Neural cell (in vitro differentiated cells): ENCODE data around the gene SLC16A10. TPM values are rescaled to one million over a fixed set of nuclear protein-coding genes. Genes with fewer than 3 reads are reported as not detected.

Source experiments
- H2AFZ ChIP-seq: fragments of 200-600, 300-800 bp; sonication (generic), shearing (Covaris generic); 2 replicates; pipeline ENCODE4 v1.6.0; 2014; ENCODE audit warnings: low read depth, mild to moderate bottlenecking, antibody characterized with exemption, low read length, moderate library complexity
- H3F3A ChIP-seq: fragments of 200-600 bp; shearing (Covaris generic); 2 replicates; pipeline ENCODE4 v1.6.1; 2016; ENCODE audit warnings: mild to moderate bottlenecking, moderate library complexity, mixed read lengths, antibody characterized with exemption, low read length; ENCODE audit not compliant: insufficient read depth, poor library complexity, severe bottlenecking
- H3K27ac ChIP-seq: fragments of 200-600, 300-800 bp; sonication (generic), shearing (Covaris generic); 2 replicates; pipeline ENCODE4 v1.5.1; 2014; ENCODE audit warnings: mild to moderate bottlenecking, low read length, moderate library complexity
- H3K27me3 ChIP-seq: fragments of 300-800, 200-600 bp; sonication (generic), shearing (Covaris generic); 2 replicates; pipeline ENCODE4 v1.6.0; 2014; ENCODE audit warnings: mild to moderate bottlenecking, low read depth, low read length, moderate library complexity; ENCODE audit not compliant: insufficient read depth
- H3K36me3 ChIP-seq: fragments of 300-800, 200-600 bp; sonication (generic), shearing (Covaris generic); 2 replicates; pipeline ENCODE4 v1.5.1; 2014; ENCODE audit warnings: mild to moderate bottlenecking, antibody characterized with exemption, low read length, moderate library complexity; ENCODE audit not compliant: insufficient read depth
- H3K4me2 ChIP-seq: fragments of 300-800, 200-600 bp; sonication (generic), shearing (Covaris generic); 2 replicates; pipeline ENCODE4 v1.6.0; 2014; ENCODE audit warnings: mild to moderate bottlenecking, low read length
- H3K4me3 ChIP-seq: fragments of 300-800, 200-600 bp; sonication (generic), shearing (Covaris generic); 2 replicates; pipeline ENCODE4 v1.5.1; 2014; ENCODE audit warnings: mild to moderate bottlenecking, low read length, moderate library complexity
- H3K79me2 ChIP-seq: fragments of 200-600 bp; shearing (Covaris generic); replicated peaks from 2 replicates; pipeline ENCODE4 v1.6.0; 2014; ENCODE audit warnings: mild to moderate bottlenecking, low read length, moderate library complexity; ENCODE audit not compliant: insufficient read depth
- H3K9ac ChIP-seq: fragments of 300-800, 200-600 bp; sonication (generic), shearing (Covaris generic); 2 replicates; pipeline ENCODE4 v1.6.1; 2016; ENCODE audit warnings: mild to moderate bottlenecking, low read length, mixed read lengths
- H3K9me2 ChIP-seq: fragments of 200-600 bp; shearing (Covaris generic); 2 replicates; pipeline ENCODE4 v1.6.1; 2016; ENCODE audit warnings: mild to moderate bottlenecking, low read length, mixed read lengths; ENCODE audit not compliant: insufficient read depth
- H3K9me3 ChIP-seq: fragments of 200-600, 300-800 bp; sonication (generic), shearing (Covaris generic); 2 replicates; pipeline ENCODE4 v1.6.1; 2016; ENCODE audit warnings: mild to moderate bottlenecking, mixed run types, low read length, moderate library complexity, mixed read lengths
- H4K20me1 ChIP-seq: fragments of 200-600 bp; shearing (Covaris generic); 2 replicates; pipeline ENCODE4 v1.6.1; 2016; ENCODE audit warnings: mild to moderate bottlenecking, mixed run types; ENCODE audit not compliant: insufficient read depth
- EP300 ChIP-seq: fragments of 450-650 bp; conservative IDR thresholded peaks from 2 replicates; pipeline ENCODE4 v1.6.1; 2014; ENCODE audit warnings: antibody characterized with exemption, mild to moderate bottlenecking, moderate library complexity; ENCODE audit not compliant: poor library complexity, severe bottlenecking
- EZH2 ChIP-seq: fragments of 200-600, 300-800 bp; shearing (Covaris generic), sonication (generic); IDR thresholded peaks from 2 replicates; pipeline ENCODE4 v1.6.1; 2014; ENCODE audit warnings: antibody characterized with exemption, low read length, borderline replicate concordance, mild to moderate bottlenecking; ENCODE audit not compliant: insufficient read depth, poor library complexity, severe bottlenecking
- MXI1 ChIP-seq: fragments of 450-650 bp; conservative IDR thresholded peaks from 2 replicates; pipeline ENCODE4 v1.6.1; 2014; ENCODE audit warnings: antibody characterized with exemption, mild to moderate bottlenecking; ENCODE audit not compliant: poor library complexity, severe bottlenecking
- POLR2AphosphoS5 ChIP-seq: IDR thresholded peaks from 2 replicates; pipeline ENCODE4 v1.6.1; 2012
- RAD21 ChIP-seq: fragments of 450-650 bp; conservative IDR thresholded peaks from 2 replicates; pipeline ENCODE4 v1.6.1; 2014; ENCODE audit warnings: antibody characterized with exemption, mild to moderate bottlenecking, moderate library complexity
- SMC3 ChIP-seq: fragments of 450-650 bp; conservative IDR thresholded peaks from 2 replicates; pipeline ENCODE4 v1.6.1; 2014; ENCODE audit warnings: antibody characterized with exemption, mild to moderate bottlenecking, moderate library complexity; ENCODE audit not compliant: poor library complexity
- TAF1 ChIP-seq: IDR thresholded peaks from 2 replicates; pipeline ENCODE4 v1.6.1; 2012; ENCODE audit warnings: low read depth
- polyA plus RNA-seq: library from polyadenylated mRNA; depleted of rRNA; stranded (reverse); fragments of >200 nt; gene quantifications from 2 replicates; pipeline ENCODE4 v1.2.3, GENCODE V29; 2014
- TF ChIP-seq, protein P1 (sequence below): IDR thresholded peaks from 2 replicates; pipeline ENCODE4 v1.6.1; 2012; ENCODE audit warnings: borderline replicate concordance
- TF ChIP-seq, protein P2 (sequence below): fragments of 450-650 bp; IDR thresholded peaks from 2 replicates; pipeline ENCODE4 v1.5.1; 2014; ENCODE audit warnings: antibody characterized with exemption, mild to moderate bottlenecking, moderate library complexity; ENCODE audit not compliant: poor library complexity, severe bottlenecking

Gene SLC16A10
- polyA plus RNA-seq, 1 donor from 2014 or later, result 1.5 TPM

GRCh38 chr6:111204881-111205280, 117.6 kb downstream of the SLC16A10 start:
- no peak overlapping the region for H3K4me3 ChIP-seq
- H3K27me3 ChIP-seq, result no peaks in the 10 kb centered on the region
- no peak for TF ChIP-seq EZH2
- TF ChIP-seq RAD21, result no peak
- no peak for TF ChIP-seq EP300
- TF ChIP-seq, protein P1, sequence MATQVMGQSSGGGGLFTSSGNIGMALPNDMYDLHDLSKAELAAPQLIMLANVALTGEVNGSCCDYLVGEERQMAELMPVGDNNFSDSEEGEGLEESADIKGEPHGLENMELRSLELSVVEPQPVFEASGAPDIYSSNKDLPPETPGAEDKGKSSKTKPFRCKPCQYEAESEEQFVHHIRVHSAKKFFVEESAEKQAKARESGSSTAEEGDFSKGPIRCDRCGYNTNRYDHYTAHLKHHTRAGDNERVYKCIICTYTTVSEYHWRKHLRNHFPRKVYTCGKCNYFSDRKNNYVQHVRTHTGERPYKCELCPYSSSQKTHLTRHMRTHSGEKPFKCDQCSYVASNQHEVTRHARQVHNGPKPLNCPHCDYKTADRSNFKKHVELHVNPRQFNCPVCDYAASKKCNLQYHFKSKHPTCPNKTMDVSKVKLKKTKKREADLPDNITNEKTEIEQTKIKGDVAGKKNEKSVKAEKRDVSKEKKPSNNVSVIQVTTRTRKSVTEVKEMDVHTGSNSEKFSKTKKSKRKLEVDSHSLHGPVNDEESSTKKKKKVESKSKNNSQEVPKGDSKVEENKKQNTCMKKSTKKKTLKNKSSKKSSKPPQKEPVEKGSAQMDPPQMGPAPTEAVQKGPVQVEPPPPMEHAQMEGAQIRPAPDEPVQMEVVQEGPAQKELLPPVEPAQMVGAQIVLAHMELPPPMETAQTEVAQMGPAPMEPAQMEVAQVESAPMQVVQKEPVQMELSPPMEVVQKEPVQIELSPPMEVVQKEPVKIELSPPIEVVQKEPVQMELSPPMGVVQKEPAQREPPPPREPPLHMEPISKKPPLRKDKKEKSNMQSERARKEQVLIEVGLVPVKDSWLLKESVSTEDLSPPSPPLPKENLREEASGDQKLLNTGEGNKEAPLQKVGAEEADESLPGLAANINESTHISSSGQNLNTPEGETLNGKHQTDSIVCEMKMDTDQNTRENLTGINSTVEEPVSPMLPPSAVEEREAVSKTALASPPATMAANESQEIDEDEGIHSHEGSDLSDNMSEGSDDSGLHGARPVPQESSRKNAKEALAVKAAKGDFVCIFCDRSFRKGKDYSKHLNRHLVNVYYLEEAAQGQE, result no peak

DNA sequence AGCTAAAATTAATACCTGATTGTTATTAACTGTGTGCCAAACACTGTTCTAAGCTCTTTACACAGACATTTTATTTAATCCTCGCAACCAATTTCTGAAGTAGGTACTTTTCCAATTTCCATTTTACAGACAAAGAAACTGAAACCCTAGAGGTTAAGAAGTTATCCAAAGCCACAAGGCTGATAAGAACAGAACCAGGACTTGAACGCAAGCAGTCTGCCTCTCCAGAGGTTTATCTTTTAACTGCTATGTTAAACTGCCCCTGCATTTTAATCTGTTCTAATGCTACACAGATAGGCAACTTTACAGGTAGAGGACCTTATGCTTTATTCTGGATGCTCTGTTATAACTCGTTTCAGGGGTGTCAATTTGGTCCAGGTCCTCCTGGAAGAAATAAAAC, 118.2 kb downstream of the SLC16A10 start:
- TF ChIP-seq RAD21, result no peak
- TF ChIP-seq, protein P1, result no peak
- TF ChIP-seq TAF1, result no peak
- TF ChIP-seq MXI1, result no peak
- no peak for TF ChIP-seq EP300
- no peak for TF ChIP-seq EZH2
- TF ChIP-seq POLR2AphosphoS5, result no peak
- TF ChIP-seq, protein P2, sequence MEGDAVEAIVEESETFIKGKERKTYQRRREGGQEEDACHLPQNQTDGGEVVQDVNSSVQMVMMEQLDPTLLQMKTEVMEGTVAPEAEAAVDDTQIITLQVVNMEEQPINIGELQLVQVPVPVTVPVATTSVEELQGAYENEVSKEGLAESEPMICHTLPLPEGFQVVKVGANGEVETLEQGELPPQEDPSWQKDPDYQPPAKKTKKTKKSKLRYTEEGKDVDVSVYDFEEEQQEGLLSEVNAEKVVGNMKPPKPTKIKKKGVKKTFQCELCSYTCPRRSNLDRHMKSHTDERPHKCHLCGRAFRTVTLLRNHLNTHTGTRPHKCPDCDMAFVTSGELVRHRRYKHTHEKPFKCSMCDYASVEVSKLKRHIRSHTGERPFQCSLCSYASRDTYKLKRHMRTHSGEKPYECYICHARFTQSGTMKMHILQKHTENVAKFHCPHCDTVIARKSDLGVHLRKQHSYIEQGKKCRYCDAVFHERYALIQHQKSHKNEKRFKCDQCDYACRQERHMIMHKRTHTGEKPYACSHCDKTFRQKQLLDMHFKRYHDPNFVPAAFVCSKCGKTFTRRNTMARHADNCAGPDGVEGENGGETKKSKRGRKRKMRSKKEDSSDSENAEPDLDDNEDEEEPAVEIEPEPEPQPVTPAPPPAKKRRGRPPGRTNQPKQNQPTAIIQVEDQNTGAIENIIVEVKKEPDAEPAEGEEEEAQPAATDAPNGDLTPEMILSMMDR, result no peak
- no peak for TF ChIP-seq SMC3
- no peaks in the 10 kb centered on the region for H3K36me3 ChIP-seq
- H3K9ac ChIP-seq, result no peak overlapping the region
- no peaks in the 10 kb centered on the region for H3K27me3 ChIP-seq
- no peak overlapping the region for H3K27ac ChIP-seq
- no peak overlapping the region for H3K4me2 ChIP-seq
- H3K79me2 ChIP-seq, result no peaks in the 10 kb centered on the region
- no peaks in the 10 kb centered on the region for H3K9me2 ChIP-seq
- no peak overlapping the region for H3K4me3 ChIP-seq
- H2AFZ ChIP-seq, result no peak overlapping the region
- H3F3A ChIP-seq, result no peaks in the 10 kb centered on the region
- no peaks in the 10 kb centered on the region for H4K20me1 ChIP-seq
- H3K9me3 ChIP-seq, result no peaks in the 10 kb centered on the region

More at GRCh38 chr6:111204881-111205280, 117.6 kb downstream of the SLC16A10 start:
- Histone ChIP-seq H3K4me2 (no peak overlapping the region), H3K79me2 (no peaks in the 10 kb centered on the region), H3K27ac (no peak overlapping the region), H3F3A (no peaks in the 10 kb centered on the region), H4K20me1 (no peaks in the 10 kb centered on the region), H3K36me3 (no peaks in the 10 kb centered on the region), H3K9ac (no peak overlapping the region), H3K9me2 (no peaks in the 10 kb centered on the region), H3K9me3 (no peaks in the 10 kb centered on the region), H2AFZ (no peak overlapping the region)
